ENCODE results near the gene ARNT2.

The ARNT2 gene

DNA sequence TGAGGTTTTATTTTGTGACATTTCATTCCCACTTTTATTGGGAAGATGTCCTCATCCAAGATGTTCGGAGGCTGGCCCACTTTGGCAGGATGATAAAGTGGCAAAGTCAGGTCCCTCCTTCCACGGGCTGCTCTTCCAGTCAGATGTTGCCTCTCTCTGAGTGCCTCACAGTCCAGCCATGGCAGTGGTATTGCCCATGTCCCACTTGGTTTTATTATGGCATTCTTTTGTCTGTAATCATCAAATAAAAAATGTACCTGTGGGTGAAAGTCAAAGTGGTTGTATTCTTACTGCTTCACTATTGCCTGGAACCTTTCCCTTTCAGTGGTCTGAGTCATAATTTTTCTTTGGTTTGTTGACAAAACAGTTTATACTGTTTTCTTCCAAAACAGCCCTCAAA is 20.2 kb downstream of the ARNT2 start:
- no peak for TF ChIP-seq GATA3 (IDR thresholded peaks at IDR 0.05; ENCODE audit: low read depth, low read length)
- no peak for TF ChIP-seq GATA2 (IDR thresholded peaks at IDR 0.05; ENCODE audit: low read depth, low read length)

GRCh38 chr15:80426316-80426715 is 22.1 kb downstream of the ARNT2 start:
- no peak for TF ChIP-seq GATA3 (IDR thresholded peaks at IDR 0.05; ENCODE audit: low read depth, low read length)
- TF ChIP-seq GATA2 (IDR thresholded peaks at IDR 0.05; ENCODE audit: low read depth, low read length), result no peak

DNA sequence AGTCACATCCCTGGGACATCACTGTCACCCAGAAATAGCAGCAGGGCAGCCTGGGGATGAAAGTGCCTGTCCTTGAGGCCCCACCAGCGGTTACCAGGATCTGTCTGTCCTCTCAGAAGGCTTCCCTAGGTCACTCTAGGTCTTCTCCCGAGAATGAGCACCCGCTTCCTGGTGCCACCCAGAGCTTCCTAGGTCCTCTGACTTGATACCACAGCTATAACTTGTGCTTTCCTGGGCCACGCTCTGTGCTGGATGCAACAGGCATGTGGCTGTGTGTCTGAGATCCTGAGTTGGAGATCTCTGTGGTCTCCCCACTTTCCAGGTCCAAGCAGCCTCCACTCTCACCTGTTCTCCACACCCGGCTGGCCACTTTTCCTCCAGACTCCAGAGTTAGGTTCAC is 25.8 kb downstream of the ARNT2 start:
- no peak for TF ChIP-seq GATA2 (IDR thresholded peaks at IDR 0.05; ENCODE audit: low read depth, low read length)

DNA sequence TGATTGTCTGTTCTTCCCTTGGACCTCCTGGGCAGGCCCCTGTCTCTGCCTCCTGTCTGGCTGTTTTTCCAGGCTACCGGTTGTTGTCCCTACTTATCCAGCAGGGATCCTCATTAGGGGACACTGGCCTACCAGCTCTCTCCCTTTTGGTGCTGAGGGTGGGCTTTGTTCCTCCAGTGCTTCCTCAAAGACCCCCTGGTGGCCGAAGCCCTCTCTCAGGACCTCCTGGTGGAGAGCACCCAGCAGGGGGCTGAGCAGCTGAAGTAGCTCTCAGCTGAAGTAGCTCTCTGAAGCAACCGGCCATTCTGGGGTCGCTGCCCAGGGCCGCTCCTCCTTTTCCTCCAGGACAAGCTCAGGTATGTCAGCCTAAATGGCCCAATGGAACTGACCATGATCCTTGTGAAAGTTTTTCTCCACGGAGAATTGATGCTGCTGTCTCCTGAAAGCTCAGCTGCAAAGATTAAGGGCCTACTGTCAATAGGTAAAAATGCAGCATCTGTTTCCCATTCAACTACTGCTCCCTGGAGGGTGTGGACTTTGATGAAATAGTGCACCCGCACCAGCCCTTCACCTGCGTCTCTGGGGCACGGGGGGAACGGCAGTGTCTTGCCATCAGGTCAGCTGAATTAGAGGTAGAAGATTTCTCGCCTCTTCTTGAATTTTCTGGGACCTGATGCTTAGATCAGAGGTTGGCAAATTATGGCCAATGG is 27.6 kb downstream of the ARNT2 start:
- TF ChIP-seq GATA3 (IDR thresholded peaks at IDR 0.05; ENCODE audit: low read depth, low read length) (no peak), GATA2 (IDR thresholded peaks at IDR 0.05; ENCODE audit: low read depth, low read length) (no peak)

DNA sequence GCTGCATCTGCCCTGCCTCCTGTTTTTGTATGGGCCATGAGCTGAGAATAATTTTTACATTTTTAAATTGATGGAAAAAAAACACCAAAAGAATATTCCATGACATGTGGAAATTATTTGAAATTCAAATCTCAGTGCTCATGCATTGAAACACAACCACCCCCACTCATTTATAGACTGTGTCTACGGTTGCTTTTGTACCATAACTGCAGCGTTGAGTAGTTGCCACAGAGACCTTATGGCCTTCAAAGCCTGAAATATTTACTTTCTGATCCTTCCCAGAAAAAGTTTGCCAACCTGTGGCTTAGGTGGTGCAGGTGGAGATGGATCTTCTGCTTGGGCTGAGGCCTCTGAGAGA is 28.1 kb downstream of the ARNT2 start:
- TF ChIP-seq GATA3 (IDR thresholded peaks at IDR 0.05; ENCODE audit: low read depth, low read length) (no peak), GATA2 (IDR thresholded peaks at IDR 0.05; ENCODE audit: low read depth, low read length) (no peak)

DNA sequence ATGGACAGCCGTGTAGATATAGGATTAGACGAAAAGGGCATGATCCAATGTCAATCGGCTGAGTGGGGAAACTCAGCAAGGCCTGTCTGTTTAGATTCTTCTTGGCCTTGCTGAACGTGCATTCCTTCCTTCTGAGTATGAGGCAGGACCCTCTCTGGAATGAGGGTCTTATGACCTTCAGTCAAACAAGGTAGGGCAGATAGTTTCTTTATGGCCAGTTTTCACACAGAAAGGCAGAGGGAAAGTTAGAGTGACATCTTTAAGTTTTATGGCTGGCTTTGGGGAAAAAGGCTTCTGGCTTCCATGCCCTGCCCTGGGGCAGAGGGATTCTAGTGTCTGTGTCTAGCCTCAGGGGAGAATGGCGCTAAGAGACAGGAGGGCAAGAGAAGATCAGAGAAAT is 29.7 kb downstream of the ARNT2 start:
- TF ChIP-seq GATA2 (IDR thresholded peaks at IDR 0.05; ENCODE audit: low read depth, low read length) (no peak), GATA3 (IDR thresholded peaks at IDR 0.05; ENCODE audit: low read depth, low read length) (no peak)

DNA sequence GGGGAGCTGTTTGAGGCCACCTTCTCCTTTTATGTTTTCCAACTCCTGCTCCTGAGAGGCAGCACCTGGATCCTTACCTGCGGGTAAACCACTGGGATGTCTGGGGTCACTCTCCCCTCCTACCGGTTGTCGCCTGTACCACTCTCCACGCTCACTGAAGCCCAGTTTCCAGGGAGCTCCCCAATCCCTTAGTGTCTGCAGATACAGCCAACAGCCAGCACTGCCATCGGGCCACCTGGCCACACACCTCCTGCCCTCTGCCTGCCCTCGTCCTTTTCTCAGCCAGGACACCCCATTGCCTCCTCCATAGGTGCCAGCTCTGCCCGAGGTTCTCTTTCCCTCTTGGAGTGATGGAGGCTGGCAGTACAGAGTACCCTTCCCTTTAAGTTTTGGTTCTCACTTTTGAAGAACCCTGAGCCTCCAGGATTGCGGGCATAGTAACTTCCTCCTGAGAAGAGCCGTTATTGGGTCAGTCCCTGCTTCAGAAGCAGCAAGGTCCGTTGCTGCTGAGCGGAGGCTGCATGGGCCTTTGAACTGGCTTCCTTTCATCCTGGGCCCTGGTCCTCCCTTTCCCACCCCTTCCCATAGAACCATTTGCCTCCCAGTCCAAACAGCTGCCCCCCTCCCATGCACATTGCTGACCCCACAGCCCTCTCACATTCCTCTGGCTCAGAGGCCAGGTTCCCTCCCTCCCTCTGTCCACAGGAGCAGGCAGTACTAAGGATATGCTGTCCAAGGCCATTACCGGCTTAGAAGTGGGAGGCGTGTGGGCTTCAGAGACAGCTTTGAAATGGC is 30.9 kb downstream of the ARNT2 start:
- TF ChIP-seq GATA3 (IDR thresholded peaks at IDR 0.05; ENCODE audit: low read depth, low read length), result no peak
- TF ChIP-seq GATA2 (IDR thresholded peaks at IDR 0.05; ENCODE audit: low read depth, low read length), result no peak

GRCh38 chr15:80436511-80437307 is 32.5 kb downstream of the ARNT2 start:
- TF ChIP-seq GATA3 (IDR thresholded peaks at IDR 0.05; ENCODE audit: low read depth, low read length), result no peak
- no peak for TF ChIP-seq GATA2 (IDR thresholded peaks at IDR 0.05; ENCODE audit: low read depth, low read length)

DNA sequence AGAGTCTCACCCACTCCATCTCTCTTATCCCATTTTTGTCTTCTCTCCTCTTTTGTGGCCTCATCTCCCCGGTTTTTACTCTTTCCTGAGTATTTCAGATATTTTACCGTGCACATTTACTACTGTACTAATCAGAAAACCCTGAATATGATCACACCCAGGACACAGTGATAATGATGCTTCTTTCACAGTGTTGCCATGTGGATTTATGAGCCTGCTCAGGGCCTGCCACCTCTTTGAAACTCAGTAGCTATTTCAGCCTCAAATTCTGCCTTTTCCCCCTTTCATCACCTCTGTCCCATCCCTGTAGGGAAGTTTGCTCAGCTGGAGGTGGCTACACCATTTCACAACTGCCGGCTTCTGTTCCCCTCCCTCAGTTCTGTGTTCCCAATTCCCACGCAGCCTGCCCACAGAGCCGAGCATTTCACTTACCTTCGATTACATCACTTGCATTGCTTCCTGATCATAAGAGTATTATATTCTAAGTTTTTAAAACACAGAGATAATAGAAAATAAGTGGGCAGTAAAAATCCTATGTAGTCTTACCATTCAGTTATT is 33.2 kb downstream of the ARNT2 start:
- TF ChIP-seq GATA2 (IDR thresholded peaks at IDR 0.05; ENCODE audit: low read depth, low read length), result no peak
- TF ChIP-seq GATA3 (IDR thresholded peaks at IDR 0.05; ENCODE audit: low read depth, low read length), result no peak

DNA sequence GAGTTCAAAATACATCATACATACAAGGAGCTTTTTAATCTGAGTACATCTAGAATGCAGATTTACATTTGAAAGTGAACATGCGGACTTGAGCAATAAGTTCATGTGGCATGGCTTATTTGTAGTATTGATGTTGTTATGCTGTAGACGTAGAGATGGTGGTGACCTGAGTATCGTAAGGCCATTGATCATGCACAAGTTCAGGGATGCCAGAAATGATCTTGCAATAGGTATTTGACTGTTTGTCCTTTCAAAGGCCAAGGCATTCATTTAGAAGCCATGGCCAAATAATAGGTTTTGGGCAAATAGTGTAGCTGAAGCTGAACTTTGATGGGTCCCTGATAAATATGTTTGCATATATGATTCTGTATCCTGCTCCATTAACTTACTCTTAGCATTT is 35.0 kb downstream of the ARNT2 start:
- TF ChIP-seq GATA2 (IDR thresholded peaks at IDR 0.05; ENCODE audit: low read depth, low read length) (no peak), GATA3 (IDR thresholded peaks at IDR 0.05; ENCODE audit: low read depth, low read length) (no peak)

GRCh38 chr15:80440024-80440423 is 35.8 kb downstream of the ARNT2 start:
- TF ChIP-seq GATA2 (IDR thresholded peaks at IDR 0.05; ENCODE audit: low read depth, low read length) (no peak), GATA3 (IDR thresholded peaks at IDR 0.05; ENCODE audit: low read depth, low read length) (no peak)

DNA sequence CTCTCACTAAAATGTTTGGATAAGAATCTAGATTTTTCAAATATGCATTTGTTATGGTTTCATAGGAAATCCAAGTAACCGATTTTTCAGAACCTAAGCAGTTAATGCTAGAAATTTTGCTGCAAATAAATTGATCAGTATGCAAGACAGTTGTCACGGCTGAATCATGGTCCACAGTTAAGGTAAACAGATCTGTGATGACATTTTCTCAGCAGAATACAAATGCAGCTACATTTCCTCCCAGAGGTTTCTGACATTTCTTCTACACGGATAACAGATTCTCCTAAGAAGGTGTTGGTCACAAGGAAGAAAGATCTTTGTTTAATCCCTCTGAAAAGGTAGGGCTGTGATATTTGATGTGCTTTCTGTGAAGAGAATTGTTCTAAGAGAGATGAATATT is 36.9 kb downstream of the ARNT2 start:
- TF ChIP-seq GATA2 (IDR thresholded peaks at IDR 0.05; ENCODE audit: low read depth, low read length), result no peak
- no peak for TF ChIP-seq GATA3 (IDR thresholded peaks at IDR 0.05; ENCODE audit: low read depth, low read length)

DNA sequence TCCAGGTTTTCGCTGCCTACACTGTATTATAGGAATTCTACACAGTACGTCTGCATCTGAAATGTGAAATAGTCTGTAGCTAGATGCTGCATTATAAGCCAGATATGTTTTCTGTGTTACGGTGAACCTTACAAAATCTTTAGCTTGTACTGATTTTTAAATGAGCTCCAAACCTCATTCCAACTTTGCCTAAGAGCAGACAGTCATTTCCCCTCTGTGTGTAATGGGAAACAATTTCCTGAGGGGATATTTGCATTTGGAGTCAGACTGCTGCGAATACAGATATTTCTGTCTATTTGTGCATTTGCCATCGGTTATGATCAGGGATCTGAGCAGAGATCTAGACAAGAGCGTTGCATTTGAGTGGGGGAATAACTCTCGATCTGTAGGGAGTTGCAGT is 37.5 kb downstream of the ARNT2 start:
- TF ChIP-seq GATA3 (IDR thresholded peaks at IDR 0.05; ENCODE audit: low read depth, low read length) (no peak), GATA2 (IDR thresholded peaks at IDR 0.05; ENCODE audit: low read depth, low read length) (peak; percentile 26; the same call in 1 of the 2 replicates)

DNA sequence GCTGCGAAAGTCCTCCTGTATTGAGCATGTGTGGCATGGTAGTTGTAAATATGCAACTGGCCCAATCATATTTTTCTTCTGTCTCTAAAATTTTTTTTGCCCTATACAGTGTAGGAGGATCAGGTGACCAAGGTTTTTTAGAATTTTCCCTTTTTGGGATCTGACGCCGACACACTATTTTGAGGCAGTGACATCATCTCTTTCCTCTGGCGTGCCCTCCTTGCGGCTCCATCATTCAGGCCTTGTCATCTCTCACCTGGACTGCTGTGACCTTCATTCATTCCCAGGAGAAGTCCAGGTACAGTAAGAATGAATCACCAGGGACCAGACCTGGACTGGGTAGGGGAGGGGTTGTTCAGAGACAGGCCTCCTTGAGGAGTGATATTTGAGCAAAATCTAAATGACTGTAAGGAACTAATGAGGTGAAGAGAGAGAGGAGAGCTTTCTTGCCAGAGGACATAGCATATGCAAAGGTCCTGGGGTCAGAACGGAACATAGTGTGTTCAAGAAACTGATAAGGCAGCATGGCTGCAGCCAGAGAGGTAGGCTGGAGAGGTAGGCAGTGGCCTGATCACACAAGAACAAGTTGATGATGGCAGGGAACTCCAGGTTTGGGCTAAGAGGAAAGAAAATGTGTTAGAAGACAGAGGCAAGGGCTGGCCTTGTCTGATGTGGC is 38.7 kb downstream of the ARNT2 start:
- TF ChIP-seq GATA3 (IDR thresholded peaks at IDR 0.05; ENCODE audit: low read depth, low read length), result no peak
- no peak for TF ChIP-seq GATA2 (IDR thresholded peaks at IDR 0.05; ENCODE audit: low read depth, low read length)
